ENCODE measurements around the gene RREB1.

The RREB1 gene

GRCh38 chr6:7143476-7143974, 35.8 kb downstream of the RREB1 start (continued):
- TF ChIP-seq, protein P1, sequence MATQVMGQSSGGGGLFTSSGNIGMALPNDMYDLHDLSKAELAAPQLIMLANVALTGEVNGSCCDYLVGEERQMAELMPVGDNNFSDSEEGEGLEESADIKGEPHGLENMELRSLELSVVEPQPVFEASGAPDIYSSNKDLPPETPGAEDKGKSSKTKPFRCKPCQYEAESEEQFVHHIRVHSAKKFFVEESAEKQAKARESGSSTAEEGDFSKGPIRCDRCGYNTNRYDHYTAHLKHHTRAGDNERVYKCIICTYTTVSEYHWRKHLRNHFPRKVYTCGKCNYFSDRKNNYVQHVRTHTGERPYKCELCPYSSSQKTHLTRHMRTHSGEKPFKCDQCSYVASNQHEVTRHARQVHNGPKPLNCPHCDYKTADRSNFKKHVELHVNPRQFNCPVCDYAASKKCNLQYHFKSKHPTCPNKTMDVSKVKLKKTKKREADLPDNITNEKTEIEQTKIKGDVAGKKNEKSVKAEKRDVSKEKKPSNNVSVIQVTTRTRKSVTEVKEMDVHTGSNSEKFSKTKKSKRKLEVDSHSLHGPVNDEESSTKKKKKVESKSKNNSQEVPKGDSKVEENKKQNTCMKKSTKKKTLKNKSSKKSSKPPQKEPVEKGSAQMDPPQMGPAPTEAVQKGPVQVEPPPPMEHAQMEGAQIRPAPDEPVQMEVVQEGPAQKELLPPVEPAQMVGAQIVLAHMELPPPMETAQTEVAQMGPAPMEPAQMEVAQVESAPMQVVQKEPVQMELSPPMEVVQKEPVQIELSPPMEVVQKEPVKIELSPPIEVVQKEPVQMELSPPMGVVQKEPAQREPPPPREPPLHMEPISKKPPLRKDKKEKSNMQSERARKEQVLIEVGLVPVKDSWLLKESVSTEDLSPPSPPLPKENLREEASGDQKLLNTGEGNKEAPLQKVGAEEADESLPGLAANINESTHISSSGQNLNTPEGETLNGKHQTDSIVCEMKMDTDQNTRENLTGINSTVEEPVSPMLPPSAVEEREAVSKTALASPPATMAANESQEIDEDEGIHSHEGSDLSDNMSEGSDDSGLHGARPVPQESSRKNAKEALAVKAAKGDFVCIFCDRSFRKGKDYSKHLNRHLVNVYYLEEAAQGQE (tag by site-specific recombination; IDR thresholded peaks at IDR 0.05), result no peak

DNA sequence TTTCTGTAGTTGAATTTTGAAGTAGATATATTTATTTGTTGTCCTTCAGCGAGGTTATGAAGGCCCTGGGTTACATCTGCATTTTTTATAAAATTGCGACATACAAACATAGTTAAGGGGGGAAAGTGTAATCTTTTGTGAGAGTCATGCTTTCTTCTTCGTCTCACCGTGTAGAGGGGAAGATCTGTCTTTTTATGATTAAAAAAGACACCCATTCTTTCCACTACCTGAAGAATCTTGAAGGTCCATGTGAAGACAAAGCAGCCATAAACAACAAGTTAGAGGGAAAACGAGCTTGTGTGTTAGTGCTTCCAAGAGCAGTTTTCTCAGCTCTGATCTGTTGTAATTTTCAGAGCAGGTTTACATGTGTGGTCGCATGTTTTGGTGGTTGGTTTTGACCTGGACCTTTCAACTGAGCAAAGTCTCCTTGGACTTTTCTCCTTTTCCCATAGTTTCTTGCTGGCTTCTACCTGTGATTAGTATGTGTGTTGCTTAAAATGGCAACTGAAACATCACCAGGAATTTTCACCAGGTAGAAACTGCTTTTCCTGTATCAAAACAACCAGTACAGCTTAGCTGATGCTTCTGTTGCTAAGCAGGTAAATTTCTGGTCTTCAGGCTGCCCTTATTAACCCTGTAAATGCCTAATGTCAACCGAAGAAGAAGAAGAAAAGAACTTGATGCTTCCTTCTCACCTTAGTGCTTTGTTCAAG, 37.3 kb downstream of the RREB1 start:
- Histone ChIP-seq H3K4me3 (ENCODE audit: low read depth, low read length) (no peak overlapping the region), H3K9me3 (ENCODE audit: control insufficient read depth, insufficient read depth, low read depth, low read length) (no peaks in the 10 kb centered on the region), H3K4me1 (ENCODE audit: control insufficient read depth, insufficient read depth, low read length) (peaks cover 8% of the 10 kb centered on the region), H3K36me3 (ENCODE audit: control insufficient read depth in 2 of 2, insufficient read depth in 1 of 2, low read length in 2 of 2) (no peaks in the 10 kb centered on the region), H3K27ac (ENCODE audit: extremely low read depth, low read depth, low read length) (no peak overlapping the region)
- CTCF ChIA-PET, result interaction anchor here (0.6 kb wide), 1 partner anchor 152 kb away, joined by 3 read pairs; no protein-coding TSS in a partner anchor
- POLR2A ChIA-PET, result interaction anchor here (1.0 kb wide), 1 partner anchor 11 kb away, joined by 5 read pairs; no protein-coding TSS in a partner anchor
- TF ChIP-seq, protein P2, sequence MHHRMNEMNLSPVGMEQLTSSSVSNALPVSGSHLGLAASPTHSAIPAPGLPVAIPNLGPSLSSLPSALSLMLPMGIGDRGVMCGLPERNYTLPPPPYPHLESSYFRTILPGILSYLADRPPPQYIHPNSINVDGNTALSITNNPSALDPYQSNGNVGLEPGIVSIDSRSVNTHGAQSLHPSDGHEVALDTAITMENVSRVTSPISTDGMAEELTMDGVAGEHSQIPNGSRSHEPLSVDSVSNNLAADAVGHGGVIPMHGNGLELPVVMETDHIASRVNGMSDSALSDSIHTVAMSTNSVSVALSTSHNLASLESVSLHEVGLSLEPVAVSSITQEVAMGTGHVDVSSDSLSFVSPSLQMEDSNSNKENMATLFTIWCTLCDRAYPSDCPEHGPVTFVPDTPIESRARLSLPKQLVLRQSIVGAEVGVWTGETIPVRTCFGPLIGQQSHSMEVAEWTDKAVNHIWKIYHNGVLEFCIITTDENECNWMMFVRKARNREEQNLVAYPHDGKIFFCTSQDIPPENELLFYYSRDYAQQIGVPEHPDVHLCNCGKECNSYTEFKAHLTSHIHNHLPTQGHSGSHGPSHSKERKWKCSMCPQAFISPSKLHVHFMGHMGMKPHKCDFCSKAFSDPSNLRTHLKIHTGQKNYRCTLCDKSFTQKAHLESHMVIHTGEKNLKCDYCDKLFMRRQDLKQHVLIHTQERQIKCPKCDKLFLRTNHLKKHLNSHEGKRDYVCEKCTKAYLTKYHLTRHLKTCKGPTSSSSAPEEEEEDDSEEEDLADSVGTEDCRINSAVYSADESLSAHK (tag by site-specific recombination; IDR thresholded peaks at IDR 0.05), result 0 out of 2 replicates have a peak, but pooled peaks have one; percentile 47
- TF ChIP-seq ZNF596 (tag by site-specific recombination; IDR thresholded peaks at IDR 0.05), result no peak

- Histone ChIP-seq H3K9me3 (ENCODE audit: control insufficient read depth, insufficient read depth, low read depth, low read length) (no peaks in the 10 kb centered on the region), H3K27ac (ENCODE audit: extremely low read depth, low read depth, low read length) (no peak overlapping the region), H3K4me3 (ENCODE audit: low read depth, low read length) (no peak overlapping the region), H3K4me1 (ENCODE audit: control insufficient read depth, insufficient read depth, low read length) (peaks cover 7% of the 10 kb centered on the region), H3K36me3 (ENCODE audit: control insufficient read depth in 2 of 2, insufficient read depth in 1 of 2, low read length in 2 of 2) (no peaks in the 10 kb centered on the region)
- POLR2A ChIA-PET, result no interaction called here
- TF ChIP-seq ZBTB20 (tag by site-specific recombination; IDR thresholded peaks at IDR 0.05), result no peak
- TF ChIP-seq, protein P3, sequence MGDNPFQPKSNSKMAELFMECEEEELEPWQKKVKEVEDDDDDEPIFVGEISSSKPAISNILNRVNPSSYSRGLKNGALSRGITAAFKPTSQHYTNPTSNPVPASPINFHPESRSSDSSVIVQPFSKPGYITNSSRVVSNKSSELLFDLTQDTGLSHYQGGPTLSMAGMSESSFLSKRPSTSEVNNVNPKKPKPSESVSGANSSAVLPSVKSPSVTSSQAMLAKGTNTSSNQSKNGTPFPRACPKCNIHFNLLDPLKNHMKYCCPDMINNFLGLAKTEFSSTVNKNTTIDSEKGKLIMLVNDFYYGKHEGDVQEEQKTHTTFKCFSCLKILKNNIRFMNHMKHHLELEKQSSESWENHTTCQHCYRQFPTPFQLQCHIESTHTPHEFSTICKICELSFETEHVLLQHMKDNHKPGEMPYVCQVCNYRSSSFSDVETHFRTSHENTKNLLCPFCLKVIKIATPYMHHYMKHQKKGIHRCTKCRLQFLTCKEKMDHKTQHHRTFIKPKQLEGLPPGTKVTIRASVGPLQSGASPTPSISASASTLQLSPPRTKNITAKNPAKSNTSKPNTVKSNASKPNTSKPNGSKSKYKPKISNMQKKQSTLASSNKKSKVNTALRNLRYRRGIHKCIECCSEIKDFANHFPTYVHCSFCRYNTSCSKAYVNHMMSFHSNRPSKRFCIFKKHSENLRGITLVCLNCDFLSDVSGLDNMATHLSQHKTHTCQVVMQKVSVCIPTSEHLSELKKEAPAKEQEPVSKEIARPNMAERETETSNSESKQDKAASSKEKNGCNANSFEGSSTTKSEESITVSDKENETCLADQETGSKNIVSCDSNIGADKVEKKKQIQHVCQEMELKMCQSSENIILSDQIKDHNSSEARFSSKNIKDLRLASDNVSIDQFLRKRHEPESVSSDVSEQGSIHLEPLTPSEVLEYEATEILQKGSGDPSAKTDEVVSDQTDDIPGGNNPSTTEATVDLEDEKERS (tag by site-specific recombination; IDR thresholded peaks at IDR 0.05), result no peak
- TF ChIP-seq PRDM1 (tag by site-specific recombination; IDR thresholded peaks at IDR 0.05), result no peak
- TF ChIP-seq MEIS1 (CRISPR knock-in tag; IDR thresholded peaks at IDR 0.05; ENCODE audit: borderline replicate concordance), result no peak
- no peak for TF ChIP-seq ZFHX2 (tag by site-specific recombination; conservative IDR thresholded peaks at IDR 0.05)
- TF ChIP-seq ZBTB44 (tag by site-specific recombination; IDR thresholded peaks at IDR 0.05), result no peak
- TF ChIP-seq ZNF548 (tag by site-specific recombination; IDR thresholded peaks at IDR 0.05), result no peak
- CTCF ChIA-PET, result no interaction called here
Observed at GRCh38 chr6:7145585-7145884, 37.8 kb downstream of the RREB1 start.
